ENCODE results near the gene WDR87.

Gene WDR87

DNA sequence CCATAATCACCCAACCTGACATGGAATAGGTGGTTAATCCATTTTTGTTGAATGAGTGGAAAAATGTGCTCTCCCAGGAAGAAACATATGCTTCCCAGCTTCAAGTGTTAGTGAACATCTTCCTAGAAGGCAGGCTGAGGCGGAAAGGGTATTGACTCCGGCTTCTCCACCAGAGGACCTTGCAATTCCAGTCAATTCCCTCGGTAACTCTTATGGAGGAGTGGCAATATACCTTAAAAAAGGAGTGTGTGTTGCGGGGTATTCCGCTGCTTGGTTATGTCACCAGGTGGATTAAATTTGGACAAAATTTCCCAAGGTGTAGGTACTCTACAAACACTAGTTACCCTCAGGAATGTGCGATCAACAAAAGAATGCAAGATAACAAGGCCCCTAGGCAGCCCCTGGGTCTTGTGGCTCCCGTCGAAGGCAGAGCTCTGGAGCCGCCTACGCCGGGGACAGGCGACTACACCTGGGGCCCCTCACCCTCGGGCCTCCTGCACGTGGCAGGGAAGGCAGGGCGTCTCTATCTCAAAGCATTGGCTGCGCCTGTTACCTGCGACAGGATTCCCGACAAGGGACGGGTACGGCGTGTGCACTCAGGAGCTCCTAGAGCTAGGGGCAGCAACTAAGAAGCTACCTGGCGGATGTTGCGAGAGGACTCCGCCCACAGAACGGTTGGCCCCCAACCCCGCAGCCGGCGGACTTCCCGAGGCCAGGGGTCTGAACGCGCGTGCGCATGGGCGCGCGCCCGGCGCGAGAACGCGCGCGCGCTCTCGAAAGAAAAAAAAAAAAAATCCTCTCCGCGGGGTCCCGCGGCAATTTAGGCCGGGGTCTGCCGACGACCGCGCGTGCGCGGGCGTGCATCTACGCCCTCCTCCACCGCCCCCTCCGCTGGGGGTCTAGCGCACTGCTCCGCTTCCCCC, at the start of gene WDR87:
WDR87 (minus strand) TSS at position 649 of the 923 bp plus-strand sequence. CDS start 8,355 bp downstream, outside the sequence.
- Mint-ChIP-seq H3K27me3 (no peaks in the 10 kb centered on the region), H3K27ac (peak within 1 kb of the TSS; percentile 84 to 87), H3K4me1 (peaks cover 36% of the 10 kb centered on the region), H3K4me3 (peak within 1 kb of the TSS; percentile 78 to 95), H3K9me3 (no peaks in the 10 kb centered on the region)
- peak; percentile 23 to 48 for DNase-seq
- ATAC-seq, result peak; percentile 33

DNA sequence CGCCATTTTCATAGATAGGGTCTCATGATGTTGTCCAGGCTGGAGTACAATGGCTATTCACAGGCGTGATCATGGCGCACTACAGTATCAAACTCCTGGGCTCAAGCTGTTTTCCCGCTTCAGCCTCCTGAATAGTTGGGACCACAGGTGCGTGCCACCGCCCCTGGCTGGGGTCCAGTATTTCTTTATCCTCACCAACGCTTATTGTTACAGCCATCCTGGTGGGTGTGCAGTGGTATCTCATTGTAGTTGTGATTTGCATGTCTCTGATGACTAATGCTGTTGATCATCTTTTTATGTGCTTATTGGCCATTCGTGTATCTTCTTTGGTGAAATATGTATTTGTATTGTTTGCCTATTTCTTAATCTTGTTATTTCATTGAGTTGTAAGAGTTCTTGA, 49.6 kb upstream of the WDR87 start:
- no peak for ATAC-seq
- Mint-ChIP-seq H3K9me3 (peaks cover 10 to 19% of the 10 kb centered on the region in 2 donors), H3K27ac (no peak overlapping the region), H3K4me3 (no peak overlapping the region), H3K4me1 (peaks cover 6% of the 10 kb centered on the region), H3K27me3 (no peaks in the 10 kb centered on the region)
- DNase-seq, result no peak

DNA sequence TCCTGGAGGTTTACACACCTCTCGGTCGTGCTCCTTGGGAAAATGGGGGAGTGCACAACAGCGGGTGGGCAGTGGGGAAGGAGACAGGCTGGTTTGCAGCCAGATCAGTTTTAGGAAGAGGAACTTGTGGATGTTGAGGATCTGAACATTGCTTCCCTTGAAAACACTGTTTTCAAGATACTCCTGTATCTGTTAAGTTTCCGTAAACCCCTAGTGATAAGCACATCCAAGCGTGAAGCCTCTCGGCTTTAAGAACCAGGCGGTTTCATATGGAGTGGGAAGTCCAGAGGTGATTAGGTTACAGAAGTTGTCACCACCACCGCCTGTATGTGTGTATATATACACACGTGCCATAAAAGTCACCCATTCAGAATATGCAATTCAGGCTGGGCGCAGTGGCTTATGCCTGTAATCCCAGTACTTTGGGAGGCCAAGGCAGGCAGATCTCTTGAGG, 48.1 kb upstream of the WDR87 start:
- no peak for DNase-seq
- Mint-ChIP-seq H3K27me3 (no peaks in the 10 kb centered on the region), H3K4me3 (no peak overlapping the region), H3K27ac (no peak overlapping the region), H3K4me1 (peaks cover 4% of the 10 kb centered on the region), H3K9me3 (peaks cover 12 to 18% of the 10 kb centered on the region in 2 donors)
- no peak for ATAC-seq

DNA sequence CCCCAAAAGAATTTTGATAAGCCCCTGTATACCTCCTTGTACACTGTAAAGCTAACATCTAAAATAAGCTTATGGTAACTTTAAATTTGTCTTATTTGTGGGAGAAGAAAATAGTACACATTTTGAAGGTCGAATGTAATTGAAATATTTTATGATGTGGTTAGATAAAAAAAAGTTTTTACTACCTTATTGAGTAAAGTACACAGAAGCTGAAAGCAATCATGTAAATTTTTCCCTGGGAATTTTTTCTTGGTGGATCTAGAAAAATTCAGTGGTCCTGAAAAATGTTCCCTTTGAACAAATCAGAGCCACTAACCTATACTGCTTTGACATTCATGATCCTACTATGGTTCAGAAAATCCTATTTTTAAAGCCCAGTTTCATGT, 47.5 kb upstream of the WDR87 start:
- Mint-ChIP-seq H3K9me3 (peaks cover 12% of the 10 kb centered on the region in 2 donors), H3K27ac (peak overlapping the region in 1 of 2 donors; percentile 54), H3K4me1 (no peaks in the 10 kb centered on the region), H3K27me3 (no peaks in the 10 kb centered on the region), H3K4me3 (no peak overlapping the region)
- DNase-seq (no peak), ATAC-seq (no peak)

DNA sequence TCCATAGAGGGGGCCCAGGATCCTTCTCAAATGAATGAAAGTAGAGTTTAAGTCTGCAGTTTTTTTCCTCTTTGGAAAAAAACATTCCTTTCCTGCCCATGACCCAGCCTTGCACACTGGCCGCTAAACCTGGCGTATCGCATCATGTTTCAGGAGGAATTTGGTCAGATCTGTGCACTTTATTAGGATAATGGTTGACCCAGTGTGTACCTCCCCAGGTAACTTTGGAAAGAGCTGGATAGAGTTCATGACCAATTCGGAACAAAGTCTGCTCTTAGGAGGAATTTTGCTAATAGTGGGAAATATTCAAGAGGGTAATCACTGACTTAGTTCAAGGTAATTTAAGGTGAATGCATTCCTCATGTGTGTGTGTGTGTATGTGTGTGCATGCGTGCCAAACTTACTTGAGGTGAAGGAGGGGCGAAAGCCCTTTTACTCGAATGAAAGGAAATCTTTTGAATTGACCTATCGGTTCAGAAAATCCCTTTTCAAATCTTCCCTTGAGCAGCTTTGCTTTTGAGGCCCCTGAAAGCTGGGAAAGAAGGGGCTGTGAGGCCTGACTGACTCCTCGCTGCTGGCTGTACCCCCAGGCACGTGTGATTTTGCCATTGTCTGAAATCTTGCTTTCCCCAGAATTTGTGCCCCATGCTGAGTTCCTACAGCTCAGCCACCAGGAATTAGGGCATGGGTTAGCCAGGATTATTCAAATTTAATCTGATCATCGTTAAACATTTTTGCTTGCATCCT, 47.0 kb upstream of the WDR87 start:
- Mint-ChIP-seq H3K27me3 (no peaks in the 10 kb centered on the region), H3K27ac (no peak overlapping the region)

DNA sequence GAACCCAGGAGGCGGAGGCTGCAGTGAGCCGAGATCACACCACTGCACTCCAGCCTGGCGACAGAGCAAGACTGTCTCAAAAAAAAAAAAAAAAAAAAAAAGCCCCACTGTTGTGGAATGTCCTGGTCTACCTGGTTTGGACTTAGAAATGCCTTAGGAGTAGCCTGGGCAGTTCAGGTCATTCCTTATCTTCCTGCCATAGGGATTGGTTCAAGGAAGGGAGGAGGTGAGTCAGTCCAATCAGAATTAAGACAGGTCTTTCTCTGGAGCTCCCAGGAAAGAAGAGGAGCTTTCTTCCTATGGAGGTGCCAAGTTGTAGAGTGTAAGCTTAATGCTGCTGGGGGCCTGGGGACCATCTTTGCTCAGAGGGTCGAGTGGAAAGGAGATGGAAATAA, 45.4 kb upstream of the WDR87 start:
- DNase-seq, result no peak
- Mint-ChIP-seq H3K27me3 (no peaks in the 10 kb centered on the region), H3K27ac (no peak overlapping the region), H3K4me1 (no peaks in the 10 kb centered on the region), H3K9me3 (peaks cover 11 to 12% of the 10 kb centered on the region in 2 donors), H3K4me3 (no peak overlapping the region)
- ATAC-seq, result no peak

More for the DNA sequence above, 47.0 kb upstream of the WDR87 start:
- Mint-ChIP-seq H3K9me3 (peaks cover 11 to 12% of the 10 kb centered on the region in 2 donors), H3K4me1 (no peaks in the 10 kb centered on the region), H3K4me3 (no peak overlapping the region)
- ATAC-seq, result no peak
- DNase-seq, result no peak

DNA sequence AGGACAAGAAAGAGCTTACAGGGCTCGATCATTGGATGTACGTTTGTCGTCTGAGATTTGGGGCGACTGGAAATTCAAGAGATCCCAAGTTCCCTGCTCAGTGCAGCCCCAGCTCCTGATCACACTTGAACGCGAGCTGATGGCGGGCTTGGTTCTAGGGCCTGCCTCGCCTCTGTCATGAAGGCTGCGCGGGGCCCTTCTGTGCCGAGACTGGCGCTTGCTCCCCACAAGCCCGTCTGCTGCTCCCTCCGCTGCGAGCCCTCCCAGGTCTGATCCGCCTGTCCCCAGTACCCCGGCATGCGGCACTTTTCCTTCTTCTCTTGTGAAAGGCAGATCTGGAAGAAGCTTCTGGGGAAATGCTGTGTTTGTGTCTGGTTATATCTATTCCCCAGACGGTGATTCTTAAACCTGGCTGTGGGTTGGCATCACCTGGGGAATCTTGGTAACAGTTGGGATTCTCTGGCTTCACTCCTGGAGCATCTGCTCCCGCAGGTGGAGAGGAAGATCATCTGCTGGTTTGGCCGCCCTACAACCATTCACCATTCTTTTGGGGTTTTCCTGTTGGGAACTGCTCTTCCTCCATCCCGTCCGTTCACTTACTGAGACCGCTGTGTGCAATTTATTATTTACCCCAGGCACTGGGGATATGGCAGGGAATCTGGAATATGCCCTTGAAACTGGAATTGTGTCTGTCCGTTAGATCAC, 44.2 kb upstream of the WDR87 start:
- no peaks in the 10 kb centered on the region for H3K4me1 Mint-ChIP-seq

DNA sequence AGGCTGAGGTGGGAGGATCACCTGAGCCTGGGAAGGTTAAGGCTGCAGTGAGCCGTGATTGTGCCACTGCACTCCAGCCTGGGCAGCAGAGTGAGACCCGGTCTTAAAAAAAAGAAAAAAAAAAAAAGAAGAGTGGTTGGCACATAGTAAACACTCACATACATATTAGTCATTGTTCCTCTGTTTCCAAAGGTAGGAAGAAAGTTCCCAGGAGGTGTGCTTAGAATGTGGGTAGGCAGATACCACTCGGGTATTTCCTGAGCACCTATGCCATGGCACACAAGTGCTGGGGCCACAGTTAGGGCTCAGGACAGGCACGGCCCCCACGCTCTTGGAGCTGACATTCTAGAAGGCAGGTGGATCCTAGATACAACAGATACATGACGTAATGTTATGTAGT, 42.0 kb upstream of the WDR87 start:
- DNase-seq (no peak), ATAC-seq (no peak)
- H3K4me3 Mint-ChIP-seq, result no peak overlapping the region
- H3K27me3 Mint-ChIP-seq, result no peaks in the 10 kb centered on the region
- no peaks in the 10 kb centered on the region for H3K4me1 Mint-ChIP-seq
- peak overlapping the region in 1 of 2 donors; percentile 42 for H3K27ac Mint-ChIP-seq
- H3K9me3 Mint-ChIP-seq, result peaks cover 0 to 4% of the 10 kb centered on the region in 2 donors

More for the DNA sequence above, 44.2 kb upstream of the WDR87 start:
- ATAC-seq (no peak), DNase-seq (no peak)
- no peak overlapping the region for H3K4me3 Mint-ChIP-seq
- no peaks in the 10 kb centered on the region for H3K27me3 Mint-ChIP-seq
- no peak overlapping the region for H3K27ac Mint-ChIP-seq
- H3K9me3 Mint-ChIP-seq, result peaks cover 5 to 8% of the 10 kb centered on the region in 2 donors

DNA sequence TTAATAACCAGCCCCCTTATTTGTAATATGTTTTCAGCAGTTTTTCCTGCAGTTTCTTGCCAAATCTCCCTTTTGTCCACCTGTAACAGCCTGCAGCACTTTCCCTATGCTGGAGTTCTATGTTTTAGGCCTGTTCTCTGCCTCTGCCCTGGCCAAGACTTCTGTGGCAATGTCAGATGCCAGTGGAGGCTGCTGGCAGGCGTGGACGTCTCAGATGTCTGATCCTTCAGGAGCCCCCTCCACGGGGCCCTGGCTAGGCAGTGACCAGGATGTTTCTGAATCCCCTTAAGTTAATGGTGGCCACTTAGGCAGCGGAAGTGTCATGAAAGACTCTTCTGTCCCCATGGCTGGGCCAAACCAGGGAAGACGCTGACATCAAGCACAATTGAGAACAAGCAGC, 41.4 kb upstream of the WDR87 start:
- ATAC-seq (no peak), DNase-seq (no peak)
- H3K27me3 Mint-ChIP-seq, result no peaks in the 10 kb centered on the region
- H3K9me3 Mint-ChIP-seq, result peaks cover 0 to 4% of the 10 kb centered on the region in 2 donors
- no peaks in the 10 kb centered on the region for H3K4me1 Mint-ChIP-seq
- no peak overlapping the region for H3K27ac Mint-ChIP-seq
- H3K4me3 Mint-ChIP-seq, result no peak overlapping the region

DNA sequence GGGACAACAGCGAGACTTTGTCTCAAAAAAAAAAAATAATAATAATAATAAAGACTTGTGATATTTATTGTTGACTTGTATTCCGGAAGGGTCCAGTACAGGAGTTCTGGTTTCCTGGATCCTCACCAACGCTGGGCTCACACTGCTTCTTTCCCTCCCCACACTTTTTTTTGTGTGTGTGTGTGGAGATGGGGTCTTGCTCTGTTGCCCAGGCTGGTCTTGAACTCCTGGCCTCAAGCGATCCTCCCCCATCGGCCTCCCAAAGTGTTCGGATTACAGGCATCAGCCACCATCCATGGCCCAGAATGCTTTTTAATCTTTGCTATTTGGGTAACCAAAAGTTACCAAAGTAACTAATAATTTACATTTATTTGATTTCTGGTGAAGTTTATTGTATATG, 39.7 kb upstream of the WDR87 start:
- Mint-ChIP-seq H3K4me1 (no peaks in the 10 kb centered on the region), H3K27ac (no peak overlapping the region), H3K4me3 (no peak overlapping the region), H3K9me3 (peaks cover 0 to 4% of the 10 kb centered on the region in 2 donors), H3K27me3 (no peaks in the 10 kb centered on the region)
- ATAC-seq (no peak), DNase-seq (no peak)

DNA sequence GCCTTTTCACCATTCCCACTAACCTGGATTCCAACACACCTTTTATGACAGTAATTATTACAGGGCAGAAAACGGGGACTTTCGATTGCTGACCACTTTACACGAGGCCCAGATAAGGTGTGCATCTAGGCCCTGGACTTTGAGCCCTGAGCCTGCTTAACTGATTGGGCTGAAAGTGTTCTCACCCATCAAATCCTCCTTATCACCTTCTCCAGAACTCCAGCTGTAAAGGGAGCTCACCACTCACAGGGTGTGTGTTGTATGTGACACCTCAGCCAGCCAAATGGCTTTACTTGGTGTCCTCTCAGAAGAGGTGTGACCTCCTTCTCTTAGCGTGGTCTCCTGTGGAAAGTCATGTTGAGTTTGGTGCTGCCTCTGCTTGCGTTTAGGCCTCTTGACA, 37.1 kb upstream of the WDR87 start:
- Mint-ChIP-seq H3K9me3 (peaks cover 0 to 4% of the 10 kb centered on the region in 2 donors), H3K4me3 (no peak overlapping the region), H3K27ac (peak overlapping the region in 1 of 2 donors; percentile 96), H3K27me3 (no peaks in the 10 kb centered on the region), H3K4me1 (no peaks in the 10 kb centered on the region)
- DNase-seq (no peak), ATAC-seq (no peak)

DNA sequence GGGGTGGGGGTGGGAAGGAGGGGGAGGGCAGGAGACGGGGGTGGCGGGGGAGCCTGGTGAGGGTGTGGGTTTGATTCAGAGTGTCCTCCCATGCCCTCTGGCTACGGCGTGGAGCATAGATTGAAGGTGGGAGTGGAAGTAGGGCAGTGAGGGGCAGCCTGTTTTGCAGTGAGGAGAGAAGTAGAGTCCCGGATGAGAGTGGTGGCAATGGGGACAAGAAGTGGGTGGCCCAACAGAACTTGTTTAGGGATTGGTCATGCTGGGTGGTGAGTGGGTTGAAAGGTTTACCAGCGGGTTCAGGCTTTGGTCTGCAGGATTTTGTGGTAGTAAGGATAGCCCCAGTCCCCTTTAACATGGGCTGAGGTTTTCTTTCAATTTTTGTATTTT, 36.1 kb upstream of the WDR87 start:
- peaks cover 0 to 4% of the 10 kb centered on the region in 2 donors for H3K9me3 Mint-ChIP-seq
- no peak for DNase-seq
- no peak overlapping the region for H3K27ac Mint-ChIP-seq
- no peak overlapping the region for H3K4me3 Mint-ChIP-seq
- no peaks in the 10 kb centered on the region for H3K27me3 Mint-ChIP-seq
- H3K4me1 Mint-ChIP-seq, result no peaks in the 10 kb centered on the region
- ATAC-seq, result no peak

DNA sequence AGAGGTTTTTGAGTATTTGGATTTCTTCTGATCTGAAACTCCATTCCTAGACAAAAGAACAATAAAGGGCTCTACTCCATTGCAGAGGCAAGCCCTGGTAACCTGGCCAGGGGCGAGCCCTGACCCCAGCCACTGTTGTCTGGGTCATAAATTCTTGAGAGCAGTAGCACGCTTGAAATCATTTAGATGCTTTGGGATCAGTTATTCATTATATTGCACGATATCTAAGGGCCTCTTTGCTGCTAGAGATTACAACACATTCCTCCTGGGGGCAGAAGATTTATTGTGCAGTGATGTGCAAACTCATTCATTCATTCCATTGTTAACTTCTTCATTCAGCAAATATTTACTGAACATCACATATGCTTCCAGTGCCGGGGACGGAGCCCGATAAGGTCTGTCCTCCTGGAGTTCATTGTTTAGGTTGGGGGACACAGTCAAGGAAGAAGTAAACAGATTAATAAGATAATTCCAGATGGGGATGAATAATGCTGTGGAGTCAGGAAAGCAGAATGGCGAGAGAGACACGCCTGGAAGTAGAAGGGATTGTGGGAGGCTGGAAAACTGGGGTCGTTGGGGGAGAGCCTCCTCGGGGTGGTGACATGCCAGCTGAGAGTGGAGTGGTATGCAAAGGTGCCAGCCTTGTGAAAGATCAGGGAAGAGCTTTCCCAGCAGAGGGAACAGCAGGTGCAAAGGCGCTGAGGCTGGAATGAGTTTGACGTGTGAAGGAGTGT, 35.6 kb upstream of the WDR87 start:
- Mint-ChIP-seq H3K27me3 (no peaks in the 10 kb centered on the region), H3K27ac (peak overlapping the region in 1 of 2 donors; percentile 3), H3K9me3 (peaks cover 1 to 5% of the 10 kb centered on the region in 2 donors), H3K4me3 (no peak overlapping the region), H3K4me1 (no peaks in the 10 kb centered on the region)
- no peak for DNase-seq
- no peak for ATAC-seq

DNA sequence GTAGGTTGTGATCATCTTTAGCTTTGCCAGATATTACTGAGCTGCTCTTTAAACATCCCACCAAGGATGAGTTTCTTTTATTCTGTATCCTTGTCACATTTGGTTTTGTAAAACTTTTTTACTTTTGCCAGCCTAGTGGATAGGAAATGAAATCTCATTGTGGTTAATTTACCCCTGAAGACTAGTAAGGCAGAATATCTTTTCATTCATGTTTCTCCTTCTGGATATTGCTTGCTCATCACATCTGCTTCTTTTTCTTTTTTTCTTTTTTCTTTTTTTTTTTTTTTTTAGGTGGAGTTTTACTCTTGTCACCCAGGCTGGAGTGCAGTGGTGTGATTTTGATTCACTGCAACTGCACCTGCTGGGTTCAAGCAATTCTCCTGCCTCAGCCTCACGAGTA, 32.0 kb upstream of the WDR87 start:
- DNase-seq (no peak), ATAC-seq (no peak)
- H3K27ac Mint-ChIP-seq, result no peak overlapping the region
- peaks cover 21 to 28% of the 10 kb centered on the region in 2 donors for H3K9me3 Mint-ChIP-seq
- H3K4me1 Mint-ChIP-seq, result peaks cover 4% of the 10 kb centered on the region
- H3K4me3 Mint-ChIP-seq, result no peak overlapping the region
- no peaks in the 10 kb centered on the region for H3K27me3 Mint-ChIP-seq

DNA sequence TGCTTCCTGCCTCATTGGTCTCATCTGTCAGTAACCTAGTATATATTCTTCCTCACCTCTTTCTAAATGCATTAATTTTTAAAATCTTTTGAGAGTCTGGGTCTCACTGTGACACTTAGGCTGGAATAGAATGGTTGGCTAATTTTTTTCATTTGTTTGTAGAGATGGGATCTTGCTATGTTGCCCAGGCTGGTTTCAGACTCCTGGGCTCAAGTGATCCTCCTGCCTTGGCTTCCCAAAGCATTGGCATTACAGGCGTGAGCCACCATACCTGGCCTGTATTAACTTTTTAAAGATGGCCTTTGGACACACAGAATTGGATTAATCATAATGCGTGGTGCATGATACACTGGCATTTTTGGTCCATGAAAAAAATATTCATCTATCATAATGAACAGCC, 30.5 kb upstream of the WDR87 start:
- H3K4me3 Mint-ChIP-seq, result no peak overlapping the region
- ATAC-seq, result no peak
- H3K9me3 Mint-ChIP-seq, result peaks cover 21 to 28% of the 10 kb centered on the region in 2 donors
- DNase-seq, result no peak
- H3K4me1 Mint-ChIP-seq, result peaks cover 19% of the 10 kb centered on the region
- H3K27me3 Mint-ChIP-seq, result no peaks in the 10 kb centered on the region
- no peak overlapping the region for H3K27ac Mint-ChIP-seq
